GM19463 (cell line): ENCODE results near the gene KRTAP10-3.
"Not testable (repeated sequence)": the region's sequence is repeated elsewhere in the genome, so short reads cannot be mapped to it uniquely, and the experiment has no call there.

Experiments used
- ATAC-seq: cut with Tn5 transposase; IDR thresholded peaks from one replicate; pipeline ENCODE4 v1.9.1; 2021; ENCODE audit warnings: mild to moderate bottlenecking, moderate library complexity; ENCODE audit not compliant: unreplicated experiment

KRTAP10-3 gene

DNA sequence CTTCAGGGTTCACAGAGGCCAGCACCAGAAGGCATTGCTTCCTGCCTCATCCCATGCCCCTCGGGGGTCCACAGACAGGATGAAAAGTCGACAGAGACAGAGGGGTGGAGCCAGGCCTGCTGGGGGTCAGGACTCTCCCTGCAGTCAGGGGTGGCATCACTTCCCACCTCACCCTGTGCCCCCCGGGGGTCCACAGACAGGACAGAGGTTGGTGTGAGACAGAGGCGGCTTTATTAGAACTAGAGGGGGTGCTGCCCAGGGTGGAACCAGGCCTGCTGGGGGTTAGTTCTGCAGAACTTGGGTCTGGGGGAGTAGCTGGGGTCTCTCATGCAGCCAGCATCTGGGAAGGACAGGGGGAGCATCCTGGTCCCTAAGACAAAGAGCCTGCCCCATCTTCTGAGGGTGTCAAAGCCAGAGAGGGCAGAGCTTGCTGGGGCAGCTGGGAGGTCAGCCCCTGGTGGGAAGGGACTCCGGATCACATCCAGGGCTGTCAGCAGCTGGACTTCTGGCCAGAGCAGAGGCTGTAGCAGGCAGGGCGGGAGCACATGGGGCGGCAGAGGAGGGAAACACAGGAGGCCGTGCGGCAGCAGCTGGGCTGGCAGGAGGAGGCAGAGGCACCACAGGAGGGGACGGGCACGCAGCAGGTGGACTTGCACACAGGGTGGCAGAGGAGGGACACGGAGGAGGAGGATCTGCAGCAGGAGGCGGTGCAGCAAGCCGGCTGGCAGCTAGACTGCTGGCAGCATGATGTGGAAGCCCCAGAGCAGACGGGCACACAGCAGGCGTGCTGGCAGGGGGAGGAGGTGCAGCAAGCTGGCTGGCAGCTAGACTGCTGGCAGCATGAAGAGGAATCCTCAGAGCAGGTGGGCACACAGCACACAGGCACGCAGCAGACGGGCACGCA, 32.6 kb upstream of the KRTAP10-3 start:
- ATAC-seq = not testable (repeated sequence)

DNA sequence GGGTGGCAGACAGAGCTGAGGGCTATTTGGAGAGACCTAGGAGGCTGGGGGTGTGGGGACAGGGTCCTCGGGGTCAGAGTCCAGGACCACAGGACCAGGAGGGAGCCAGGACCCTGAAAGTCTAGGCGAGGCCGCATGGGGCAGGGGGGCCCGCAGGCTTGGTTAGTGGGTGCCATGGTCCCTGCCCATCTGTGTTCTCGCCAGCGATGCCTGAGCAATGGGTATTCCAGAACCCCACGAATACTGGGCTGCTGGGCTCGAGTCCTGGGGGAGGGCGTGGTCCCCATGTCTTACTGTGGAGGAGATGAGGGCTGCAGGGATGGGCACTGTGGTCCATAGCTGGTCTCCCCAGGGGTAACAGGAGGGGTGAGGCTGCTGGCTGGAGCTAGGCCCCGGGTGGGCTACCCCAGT, 31.7 kb upstream of the KRTAP10-3 start:
- ATAC-seq = no peak

DNA sequence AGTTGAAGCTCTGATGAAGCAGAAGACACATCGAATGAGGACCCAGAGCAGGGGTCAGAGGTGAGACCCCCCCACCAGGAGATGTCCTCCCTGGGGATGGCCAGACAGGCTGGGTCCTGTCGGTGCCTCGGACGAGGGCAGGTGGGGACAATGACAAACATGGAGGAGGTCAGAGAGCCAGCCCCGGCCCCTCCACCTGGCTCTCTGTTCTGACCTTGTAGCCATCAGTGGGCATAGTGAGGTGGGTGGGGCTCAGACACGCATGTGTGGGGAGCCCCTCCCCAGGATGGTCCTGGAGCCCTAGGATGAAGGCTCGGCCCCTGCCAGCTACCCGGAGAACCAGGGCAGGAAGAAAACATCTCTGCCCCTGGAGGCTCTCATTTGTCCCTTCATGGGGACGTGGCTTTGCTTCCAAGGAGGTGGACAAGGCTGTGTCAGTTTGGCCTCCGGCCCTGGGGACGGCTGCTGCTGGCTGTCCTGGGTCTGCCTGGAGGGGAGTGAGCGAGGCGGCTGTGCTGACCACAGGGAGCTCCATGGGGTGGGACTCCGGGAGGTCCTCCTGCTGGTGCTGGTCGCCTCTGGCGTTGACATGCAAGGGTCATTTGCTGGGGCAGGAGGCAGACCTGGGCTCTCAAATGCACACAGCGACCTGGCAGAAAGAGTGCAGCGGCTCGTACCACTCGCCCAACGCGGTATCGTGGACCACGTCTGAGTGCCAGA, 31.2 kb upstream of the KRTAP10-3 start:
- ATAC-seq = no peak

GRCh38 chr21:44589094-44589493, 30.5 kb upstream of the KRTAP10-3 start:
- ATAC-seq = no peak

DNA sequence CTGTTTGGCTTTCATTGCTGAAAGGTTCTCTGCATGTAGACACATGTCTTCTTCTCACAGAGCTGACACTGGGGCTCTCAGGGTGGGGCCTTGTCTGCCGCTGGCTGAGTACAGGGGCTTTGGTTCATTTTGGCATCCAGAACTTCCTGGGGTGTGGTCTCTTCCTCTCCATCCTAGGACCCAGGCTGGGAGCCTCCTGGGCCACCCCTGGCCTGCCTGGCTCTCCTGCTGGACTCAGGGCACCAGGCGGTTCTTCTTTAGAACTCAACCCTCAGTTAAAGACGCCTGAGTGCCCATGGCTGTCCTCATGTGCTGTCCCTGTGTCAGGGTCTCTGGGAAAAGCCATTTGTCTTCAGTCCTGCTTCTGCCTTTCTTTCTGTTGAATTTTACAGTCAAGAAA, 27.3 kb upstream of the KRTAP10-3 start:
- no peak for ATAC-seq

GRCh38 chr21:44583800-44584147, 25.2 kb upstream of the KRTAP10-3 start:
- no peak for ATAC-seq

- ATAC-seq = no peak
These were observed 24.6 kb upstream of the KRTAP10-3 start for GRCh38 chr21:44583089-44583799.

- no peak for ATAC-seq
These were observed 23.5 kb upstream of the KRTAP10-3 start for GRCh38 chr21:44582055-44582454.

DNA sequence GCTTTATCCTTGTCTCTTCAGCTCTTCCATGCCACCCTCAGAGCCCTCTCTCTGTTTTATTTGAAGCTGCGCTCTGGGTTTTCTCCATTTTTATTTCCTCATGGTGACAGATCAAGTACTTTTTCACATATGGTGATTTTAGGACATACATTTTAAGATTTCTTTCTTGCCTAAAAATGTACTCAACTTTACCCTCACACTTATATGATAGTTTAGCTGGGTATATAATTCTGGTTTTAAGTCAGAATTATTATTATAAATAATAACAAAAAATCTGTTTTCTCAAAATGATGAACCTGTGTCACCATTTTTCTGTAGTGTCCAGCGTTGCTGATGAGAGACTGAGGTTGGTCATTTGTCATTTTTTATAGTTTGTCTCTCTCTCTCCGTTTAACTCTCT, 22.6 kb upstream of the KRTAP10-3 start:
- ATAC-seq = no peak

DNA sequence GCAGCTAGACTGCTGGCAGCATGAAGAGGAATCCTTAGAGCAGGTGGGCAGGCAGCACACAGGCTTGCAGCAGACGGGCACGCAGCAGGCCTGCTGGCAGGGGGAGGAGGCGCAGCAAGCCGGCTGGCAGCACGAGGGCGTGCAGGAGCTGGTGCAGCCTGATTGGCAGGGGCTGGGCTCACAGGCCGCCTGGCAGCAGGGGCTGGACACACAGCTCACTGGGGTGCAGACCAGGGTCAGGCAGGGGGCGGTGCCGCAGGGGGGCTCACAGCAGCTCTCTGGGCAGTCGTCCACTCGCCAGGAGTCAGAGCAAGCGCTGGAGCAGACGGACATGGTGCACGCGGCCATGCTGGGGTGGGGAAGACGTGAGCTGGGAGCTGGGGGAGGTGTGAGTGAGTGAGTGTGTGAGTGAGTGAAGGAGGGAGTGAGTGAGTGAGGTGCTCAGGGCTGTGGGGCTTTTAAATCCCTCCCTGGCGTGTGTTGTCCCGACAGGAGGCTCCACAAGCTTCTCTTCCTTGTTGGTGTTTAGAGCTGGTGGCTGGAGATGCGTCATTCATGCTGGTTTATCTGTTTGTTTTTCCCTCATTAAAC, 21.7 kb upstream of the KRTAP10-3 start, which contains the start of gene KRTAP10-5:
Gene KRTAP10-5, minus strand, starts transcription at position 374 of the 591 bp plus-strand sequence. Its CDS starts 26 bp downstream, at position 348.
- not testable (repeated sequence) for ATAC-seq

GRCh38 chr21:44579833-44580144, 21.2 kb upstream of the KRTAP10-3 start:
- ATAC-seq = no peak

GRCh38 chr21:44579056-44579832, 20.6 kb upstream of the KRTAP10-3 start:
- no peak for ATAC-seq

- no peak for ATAC-seq
These were observed 19.9 kb upstream of the KRTAP10-3 start for GRCh38 chr21:44578371-44579055.

DNA sequence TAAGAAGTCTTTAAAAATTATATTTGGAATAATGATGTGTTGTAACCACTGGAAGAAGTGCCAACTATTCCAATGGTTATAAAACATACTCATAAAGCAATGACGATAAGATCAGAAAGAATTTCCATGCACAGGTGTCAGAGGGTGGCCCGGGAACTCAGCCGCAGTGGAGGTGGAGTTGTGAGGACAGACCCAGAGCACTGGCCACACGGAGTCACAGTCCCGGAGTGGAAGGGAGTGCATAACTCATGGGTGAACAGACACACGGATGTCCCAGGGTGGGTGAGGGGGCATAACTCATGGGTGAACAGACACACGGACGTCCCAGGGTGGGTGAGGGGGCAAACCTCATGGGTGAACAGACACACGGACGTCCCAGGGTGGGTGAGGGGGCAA, 17.4 kb upstream of the KRTAP10-3 start:
- no peak for ATAC-seq

DNA sequence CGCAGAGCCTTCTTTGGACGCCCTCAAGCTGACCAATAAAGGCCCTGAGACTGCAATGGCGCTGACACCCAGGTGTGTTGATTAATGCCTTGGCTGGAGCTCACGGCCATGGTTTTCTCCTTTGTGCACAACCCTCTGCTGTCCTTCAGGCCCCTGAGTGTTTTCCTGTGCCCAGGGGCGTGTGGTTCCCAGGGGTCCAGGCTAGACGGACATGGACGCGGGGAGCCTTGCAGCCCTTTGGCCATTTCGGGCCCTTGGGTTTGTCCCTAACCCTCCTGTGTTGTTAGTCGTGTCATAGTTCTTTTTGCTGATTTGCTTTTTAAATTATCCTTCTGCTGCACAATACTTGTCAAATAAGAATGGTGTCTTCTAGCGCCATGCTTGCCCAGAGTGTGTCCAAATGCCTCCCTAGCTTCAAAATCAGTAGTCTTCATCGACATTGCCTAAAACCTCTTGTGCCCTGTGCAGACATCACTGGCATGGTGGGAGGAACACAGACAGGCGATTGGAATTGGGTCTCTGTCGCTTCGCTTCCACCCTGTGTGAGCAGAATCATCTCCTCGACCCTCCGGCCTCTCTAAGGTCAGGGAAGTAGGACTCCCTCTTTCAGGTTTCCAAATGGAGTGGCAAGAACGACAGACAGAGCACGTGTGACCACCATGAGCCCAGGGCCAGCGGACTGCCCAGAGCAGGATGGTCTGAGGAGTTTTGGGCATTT, 16.9 kb upstream of the KRTAP10-3 start:
- ATAC-seq = no peak

DNA sequence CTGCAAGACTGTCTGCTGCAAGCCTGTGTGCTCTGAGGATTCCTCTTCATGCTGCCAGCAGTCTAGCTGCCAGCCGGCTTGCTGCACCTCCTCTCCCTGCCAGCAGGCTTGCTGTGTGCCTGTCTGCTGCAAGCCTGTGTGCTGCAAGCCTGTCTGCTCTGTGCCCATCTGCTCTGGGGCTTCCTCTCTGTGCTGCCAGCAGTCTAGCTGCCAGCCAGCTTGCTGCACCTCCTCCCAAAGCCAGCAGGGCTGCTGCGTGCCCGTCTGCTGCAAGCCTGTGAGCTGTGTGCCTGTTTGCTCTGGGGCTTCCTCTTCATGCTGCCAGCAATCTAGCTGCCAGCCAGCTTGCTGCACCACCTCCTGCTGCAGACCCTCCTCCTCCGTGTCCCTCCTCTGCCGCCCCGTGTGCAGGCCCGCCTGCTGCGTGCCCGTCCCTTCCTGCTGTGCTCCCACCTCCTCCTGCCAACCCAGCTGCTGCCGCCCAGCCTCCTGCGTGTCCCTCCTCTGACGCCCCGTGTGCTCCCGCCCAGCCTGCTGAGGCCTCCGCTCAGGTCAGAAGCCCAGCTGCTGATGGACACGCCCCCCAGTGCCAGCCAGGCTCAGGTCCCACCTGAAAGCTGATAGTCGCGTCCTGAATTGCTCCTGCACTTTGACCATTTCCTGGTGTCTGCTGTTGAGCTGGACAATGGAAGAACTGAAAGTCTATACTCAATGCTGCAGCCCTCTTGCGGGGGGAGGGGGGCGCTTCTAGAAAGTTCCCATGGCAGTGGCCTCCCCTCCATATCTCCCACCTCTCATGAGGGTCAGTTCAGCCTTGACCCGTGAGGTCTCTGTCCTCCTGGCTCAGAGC, 16.1 kb upstream of the KRTAP10-3 start:
- no peak for ATAC-seq

DNA sequence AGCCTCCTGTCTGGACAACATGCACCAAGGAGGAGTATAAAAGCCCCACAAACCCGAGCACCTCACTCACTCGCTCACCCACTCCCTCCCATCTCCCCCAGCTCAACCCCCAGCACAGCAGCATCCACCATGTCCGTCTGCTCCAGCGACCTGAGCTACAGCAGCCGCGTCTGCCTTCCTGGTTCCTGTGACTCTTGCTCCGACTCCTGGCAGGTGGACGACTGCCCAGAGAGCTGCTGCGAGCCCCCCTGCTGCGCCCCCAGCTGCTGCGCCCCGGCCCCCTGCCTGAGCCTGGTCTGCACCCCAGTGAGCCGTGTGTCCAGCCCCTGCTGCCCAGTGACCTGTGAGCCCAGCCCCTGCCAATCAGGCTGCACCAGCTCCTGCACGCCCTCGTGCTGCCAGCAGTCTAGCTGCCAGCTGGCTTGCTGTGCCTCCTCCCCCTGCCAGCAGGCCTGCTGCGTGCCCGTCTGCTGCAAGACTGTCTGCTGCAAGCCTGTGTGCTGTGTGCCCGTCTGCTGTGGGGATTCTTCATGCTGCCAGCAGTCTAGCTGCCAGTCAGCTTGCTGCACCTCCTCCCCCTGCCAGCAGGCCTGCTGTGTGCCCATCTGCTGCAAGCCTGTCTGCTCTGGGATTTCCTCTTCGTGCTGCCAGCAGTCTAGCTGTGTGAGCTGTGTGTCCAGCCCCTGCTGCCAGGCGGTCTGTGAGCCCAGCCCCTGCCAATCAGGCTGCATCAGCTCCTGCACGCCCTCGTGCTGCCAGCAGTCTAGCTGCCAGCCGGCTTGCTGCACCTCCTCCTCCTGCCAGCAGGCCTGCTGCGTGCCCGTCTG, 15.2 kb upstream of the KRTAP10-3 start, which contains the start of gene KRTAP10-4:
Gene KRTAP10-4, plus strand, starts transcription at position 100 of the 827 bp plus-strand sequence. Its CDS starts 30 bp downstream, at position 130.
- ATAC-seq = not testable (repeated sequence)
